SK-N-SH (cell line): ENCODE measurements around the gene MT1M.

Experiments
- CHD2 ChIP-seq: fragments of 150-350 bp; IDR thresholded peaks from 2 replicates; pipeline ENCODE4 v1.6.1; 2018; ENCODE audit warnings: low read length; ENCODE audit not compliant: partially characterized antibody
- EP300 ChIP-seq, 2 experiments: IDR thresholded peaks; 2 replicates each; pipeline versions ENCODE4 v1.4.0 to v1.6.1; 2012; ENCODE audit warnings: borderline replicate concordance in 1 of 2, low read depth in 1 of 2, low read length in 1 of 2
- EZH2phosphoT487 ChIP-seq: fragments of 200-600 bp; sonication (generic); IDR thresholded peaks from 2 replicates; pipeline ENCODE4 v1.6.1; 2017; ENCODE audit warnings: low read depth, mixed run types, mild to moderate bottlenecking, antibody characterized with exemption, moderate library complexity, borderline replicate concordance
- POLR2AphosphoS5 ChIP-seq: IDR thresholded peaks from 2 replicates; pipeline ENCODE4 v1.6.1; 2012; ENCODE audit warnings: low read depth, low read length
- RAD21 ChIP-seq: IDR thresholded peaks from 2 replicates; pipeline ENCODE4 v1.6.1; 2012; ENCODE audit warnings: mild to moderate bottlenecking, low read length
- RXRA ChIP-seq: IDR thresholded peaks from 2 replicates; pipeline ENCODE4 v1.4.0; 2012; ENCODE audit warnings: low read depth, mild to moderate bottlenecking, borderline replicate concordance
- SMC3 ChIP-seq: IDR thresholded peaks from 2 replicates; pipeline ENCODE4 v1.6.1; 2012; ENCODE audit warnings: low read depth, low read length, improper control_type of control experiment
- TEAD4 ChIP-seq: IDR thresholded peaks from 2 replicates; pipeline ENCODE4 v1.4.0; 2012; ENCODE audit warnings: mild to moderate bottlenecking, borderline replicate concordance; ENCODE audit not compliant: insufficient read depth
- YY1 ChIP-seq: IDR thresholded peaks from 2 replicates; pipeline ENCODE4 v1.4.0; 2012; ENCODE audit warnings: low read depth, mild to moderate bottlenecking
- TF ChIP-seq, protein P1 (sequence below): fragments of 200-600 bp; sonication (generic); IDR thresholded peaks from 2 replicates; pipeline ENCODE4 v1.6.1; 2017; ENCODE audit warnings: antibody characterized with exemption, mild to moderate bottlenecking, moderate library complexity
- TF ChIP-seq, protein P2 (sequence below): IDR thresholded peaks from 2 replicates; pipeline ENCODE4 v1.4.0; 2012; ENCODE audit warnings: low read depth

- TF ChIP-seq, protein P1, sequence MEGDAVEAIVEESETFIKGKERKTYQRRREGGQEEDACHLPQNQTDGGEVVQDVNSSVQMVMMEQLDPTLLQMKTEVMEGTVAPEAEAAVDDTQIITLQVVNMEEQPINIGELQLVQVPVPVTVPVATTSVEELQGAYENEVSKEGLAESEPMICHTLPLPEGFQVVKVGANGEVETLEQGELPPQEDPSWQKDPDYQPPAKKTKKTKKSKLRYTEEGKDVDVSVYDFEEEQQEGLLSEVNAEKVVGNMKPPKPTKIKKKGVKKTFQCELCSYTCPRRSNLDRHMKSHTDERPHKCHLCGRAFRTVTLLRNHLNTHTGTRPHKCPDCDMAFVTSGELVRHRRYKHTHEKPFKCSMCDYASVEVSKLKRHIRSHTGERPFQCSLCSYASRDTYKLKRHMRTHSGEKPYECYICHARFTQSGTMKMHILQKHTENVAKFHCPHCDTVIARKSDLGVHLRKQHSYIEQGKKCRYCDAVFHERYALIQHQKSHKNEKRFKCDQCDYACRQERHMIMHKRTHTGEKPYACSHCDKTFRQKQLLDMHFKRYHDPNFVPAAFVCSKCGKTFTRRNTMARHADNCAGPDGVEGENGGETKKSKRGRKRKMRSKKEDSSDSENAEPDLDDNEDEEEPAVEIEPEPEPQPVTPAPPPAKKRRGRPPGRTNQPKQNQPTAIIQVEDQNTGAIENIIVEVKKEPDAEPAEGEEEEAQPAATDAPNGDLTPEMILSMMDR, result no peak
- TF ChIP-seq CHD2 (no peak), SMC3 (no peak), EP300 (IDR thresholded peaks at IDR 0.05; ENCODE audit: borderline replicate concordance in 1 of 2, low read depth in 1 of 2, low read length in 1 of 2) (no peak), EZH2phosphoT487 (no peak), TEAD4 (no peak), POLR2AphosphoS5 (no peak), RAD21 (no peak), YY1 (no peak), RXRA (no peak)
- TF ChIP-seq, protein P2, sequence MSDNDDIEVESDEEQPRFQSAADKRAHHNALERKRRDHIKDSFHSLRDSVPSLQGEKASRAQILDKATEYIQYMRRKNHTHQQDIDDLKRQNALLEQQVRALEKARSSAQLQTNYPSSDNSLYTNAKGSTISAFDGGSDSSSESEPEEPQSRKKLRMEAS, result no peak
These were observed 11.4 kb downstream of the MT1M start for GRCh38 chr16:56643833-56644232.
